ENCODE results near the gene PCYT1B. TPM values are rescaled to one million over a fixed set of nuclear protein-coding genes. Genes with fewer than 3 reads are reported as not detected.

PCYT1B gene
- total RNA-seq, 2 experiments from 2014 or later, result 0.04 to 0.36 TPM

- no peak overlapping the region for H3K4me3 Mint-ChIP-seq
These were observed 45.2 kb upstream of the PCYT1B start for GRCh38 chrX:24692305-24692704.

GRCh38 chrX:24684048-24684447, 36.9 kb upstream of the PCYT1B start:
- intact Hi-C loops (cut with micrococcal nuclease), result no loop called here
- POLR2A ChIA-PET, result no interaction called here
- Mint-ChIP-seq H3K27ac (no peak overlapping the region), H3K27me3 (peaks cover 3% of the 10 kb centered on the region), H3K9me3 (peaks cover 3% of the 10 kb centered on the region), H3K36me3 (ENCODE audit: low read depth) (no peaks in the 10 kb centered on the region), H3K4me1 (ENCODE audit: low read depth) (peaks cover 23% of the 10 kb centered on the region), H3K4me3 (no peak overlapping the region)
- ATAC-seq, result no peak
- no peak for TF ChIP-seq CTCF (IDR thresholded peaks at IDR 0.05)
- no peak for DNase-seq
- CTCF ChIA-PET, result interaction anchor here (1.9 kb wide), 1 partner anchor 9 kb away, joined by 5 read pairs; no protein-coding TSS in a partner anchor

More at GRCh38 chrX:24692305-24692704, 45.2 kb upstream of the PCYT1B start:
- CTCF ChIA-PET, result interaction anchor here (1.0 kb wide), 1 partner anchor 9 kb away, joined by 5 read pairs; no protein-coding TSS in a partner anchor
- Mint-ChIP-seq H3K9me3 (no peaks in the 10 kb centered on the region), H3K27ac (no peak overlapping the region), H3K4me1 (ENCODE audit: low read depth) (peaks cover 22% of the 10 kb centered on the region), H3K27me3 (no peaks in the 10 kb centered on the region), H3K36me3 (ENCODE audit: low read depth) (peaks cover 13% of the 10 kb centered on the region)
- ATAC-seq (no peak), DNase-seq (no peak)
- intact Hi-C loops (cut with micrococcal nuclease), result no loop called here
- no peak for TF ChIP-seq CTCF (IDR thresholded peaks at IDR 0.05)
- POLR2A ChIA-PET, result no interaction called here

- peak overlapping the region; percentile 88 for H3K27ac Mint-ChIP-seq
- no peak for TF ChIP-seq CTCF (IDR thresholded peaks at IDR 0.05)
- DNase-seq (peak; percentile 68), ATAC-seq (peak; percentile 96)
- intact Hi-C loops (cut with micrococcal nuclease), result no loop called here
- H3K4me3 Mint-ChIP-seq, result peak overlapping the region; percentile 29
- peaks cover 3% of the 10 kb centered on the region for H3K9me3 Mint-ChIP-seq
- ChIA-PET CTCF (interaction anchor here (0.6 to 1.9 kb wide), 2 partner anchors 10 to 303 kb away, joined by 5 read pairs; no protein-coding TSS in a partner anchor), POLR2A (no interaction called here)
- H3K36me3 Mint-ChIP-seq (ENCODE audit: low read depth), result no peaks in the 10 kb centered on the region
- peaks cover 23% of the 10 kb centered on the region for H3K4me1 Mint-ChIP-seq (ENCODE audit: low read depth)
- peaks cover 3% of the 10 kb centered on the region for H3K27me3 Mint-ChIP-seq
These were observed 35.7 kb upstream of the PCYT1B start for GRCh38 chrX:24682739-24683432.

- CTCF ChIA-PET, result interaction anchor here (0.6 to 1.9 kb wide), 13 partner anchors 9 to 280 kb away, joined by 3 to 8 read pairs (median 3); no protein-coding TSS in a partner anchor
These were observed 29.4 kb upstream of the PCYT1B start for GRCh38 chrX:24676403-24677024.

More at GRCh38 chrX:24676403-24677024, 29.4 kb upstream of the PCYT1B start:
- Mint-ChIP-seq H3K9me3 (no peaks in the 10 kb centered on the region), H3K4me3 (no peak overlapping the region), H3K4me1 (ENCODE audit: low read depth) (peaks cover 2% of the 10 kb centered on the region), H3K27ac (no peak overlapping the region), H3K27me3 (peaks cover 5% of the 10 kb centered on the region), H3K36me3 (ENCODE audit: low read depth) (no peaks in the 10 kb centered on the region)
- ATAC-seq (peak; percentile 78), DNase-seq (peak; percentile 11)
- peak; percentile 58 for TF ChIP-seq CTCF (IDR thresholded peaks at IDR 0.05)
- POLR2A ChIA-PET, result no interaction called here
- intact Hi-C loops (cut with micrococcal nuclease), result no loop called here
